Measurements from ENCODE around the gene TRIM33. TPM values are rescaled to one million over a fixed set of nuclear protein-coding genes. Genes with fewer than 3 reads are reported as not detected.

TRIM33 gene
- total and polyA plus RNA-seq, 2 donors (not counting 3 experiments of a cell fraction or from before 2014, with no cell fraction given): 10.3 to 29.1 TPM

DNA sequence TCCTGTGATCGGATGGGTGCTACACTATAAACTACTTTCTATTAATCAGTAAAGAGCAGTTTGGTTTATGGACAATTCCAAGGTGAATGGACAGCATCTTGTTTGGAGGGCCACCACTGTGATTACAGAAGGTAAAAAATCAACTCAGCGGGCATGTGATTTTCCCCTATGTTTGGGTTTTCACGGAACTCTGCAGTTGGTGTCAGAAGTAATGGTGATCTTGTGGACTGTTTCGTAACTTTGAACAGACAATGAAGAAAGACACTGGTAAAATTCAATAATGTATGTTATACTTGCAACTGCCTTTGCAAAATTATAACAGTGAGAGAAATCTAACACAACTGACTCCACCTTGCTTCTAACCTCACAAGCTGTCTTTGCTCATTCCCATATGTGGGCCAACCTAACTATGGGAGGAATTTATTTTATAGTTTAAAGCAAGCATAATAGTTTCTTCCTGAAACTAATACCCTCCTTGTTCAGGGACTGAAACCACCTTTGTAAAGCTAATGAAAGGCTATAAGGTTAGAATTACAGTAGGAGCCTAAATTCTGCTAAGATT, 53.2 kb downstream of the TRIM33 start:
- peak overlapping the region; percentile 21 for H3K27ac ChIP-seq (ENCODE audit: insufficient read depth, low read depth, low read length)
- no peaks in the 10 kb centered on the region for H3K27me3 ChIP-seq (ENCODE audit: control insufficient read depth in 2 of 2, insufficient read depth in 2 of 2, low read length in 2 of 2)
- no peak overlapping the region for H3K4me3 ChIP-seq (replicated peaks in 1 of 3; ENCODE audit: insufficient read depth in 1 of 3, low read depth in 1 of 3, low read length in 3 of 3)
- H3K36me3 ChIP-seq (ENCODE audit: control insufficient read depth in 2 of 2, extremely low read depth in 1 of 2, insufficient read depth in 2 of 2, low read length in 2 of 2): peaks cover 1 to 5% of the 10 kb centered on the region in 2 experiments
- peaks cover 5% of the 10 kb centered on the region for H3K9me3 ChIP-seq (replicated peaks; ENCODE audit: control insufficient read depth, insufficient read depth, low read length)
- peaks cover 20% of the 10 kb centered on the region for H3K4me1 ChIP-seq (ENCODE audit: control insufficient read depth, extremely low read depth, insufficient read depth, low read length)
- TF ChIP-seq EZH2 (IDR thresholded peaks at IDR 0.05; ENCODE audit: borderline replicate concordance, low read depth, low read length, severe bottlenecking): no peak
- BruUV-seq (replicated peaks): no TSS peak
- dilution Hi-C loops (cut with MboI; ENCODE audit: extremely low pct_ligation_motif_present, low sequenced_read_pairs) (no loop called here), intact Hi-C loops (cut with micrococcal nuclease) (no loop called here)
- H3K4me2 ChIP-seq (ENCODE audit: insufficient read depth, low read length): no peak overlapping the region
- H3K9me1 ChIP-seq (replicated peaks; ENCODE audit: control insufficient read depth, extremely low read depth, insufficient read depth, low read length): no peaks in the 10 kb centered on the region
- no peak overlapping the region for H3K9ac ChIP-seq (replicated peaks; ENCODE audit: extremely low read depth, insufficient read depth, low read length)
- ChIA-PET CTCF (interaction anchor here (1.1 kb wide), 1 partner anchor 10 kb away, joined by 3 read pairs; no protein-coding TSS in a partner anchor), POLR2A (no interaction called here)
- FAIRE-seq (no peak), DNase-seq (ENCODE audit: low read depth, low spot score) (no peak)
- no peak overlapping the region for H2AFZ ChIP-seq (ENCODE audit: low read depth, low read length)
- H3K79me2 ChIP-seq (ENCODE audit: control insufficient read depth, insufficient read depth, low read length): peaks cover 10% of the 10 kb centered on the region
- no peaks in the 10 kb centered on the region for H4K20me1 ChIP-seq (replicated peaks; ENCODE audit: control insufficient read depth, extremely low read depth, insufficient read depth, low read length)

DNA sequence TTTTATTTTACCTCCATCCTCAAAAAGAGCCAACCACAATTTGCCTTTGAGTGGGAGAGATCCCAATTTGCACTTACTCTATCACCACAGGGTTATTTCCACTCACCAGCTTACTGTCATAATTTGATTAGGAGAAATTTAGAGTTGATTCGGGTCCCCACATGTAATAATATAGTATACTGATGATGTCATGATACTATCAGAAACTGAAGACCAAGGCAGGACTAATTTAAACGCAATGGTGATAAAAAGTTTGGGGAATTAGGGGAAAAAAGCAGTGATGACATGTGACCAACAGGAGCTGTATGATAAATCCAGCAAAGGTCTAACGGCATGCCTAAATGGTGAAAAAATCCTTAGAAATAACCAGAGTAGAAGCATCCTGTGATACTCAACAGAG, 54.4 kb downstream of the TRIM33 start:
- no peak overlapping the region for H3K27ac ChIP-seq (ENCODE audit: insufficient read depth, low read depth, low read length)
- intact Hi-C loops (cut with micrococcal nuclease) (no loop called here), dilution Hi-C loops (cut with MboI; ENCODE audit: extremely low pct_ligation_motif_present, low sequenced_read_pairs) (no loop called here)
- DNase-seq (ENCODE audit: low read depth, low spot score) (no peak), FAIRE-seq (no peak)
- no peaks in the 10 kb centered on the region for H3K27me3 ChIP-seq (ENCODE audit: control insufficient read depth in 2 of 2, insufficient read depth in 2 of 2, low read length in 2 of 2)
- peaks cover 5% of the 10 kb centered on the region for H3K9me3 ChIP-seq (replicated peaks; ENCODE audit: control insufficient read depth, insufficient read depth, low read length)
- H2AFZ ChIP-seq (ENCODE audit: low read depth, low read length): no peak overlapping the region
- TF ChIP-seq POLR2AphosphoS5 (IDR thresholded peaks at IDR 0.05; ENCODE audit: insufficient read depth, low read depth, low read length) (no peak), POLR2A (IDR thresholded peaks at IDR 0.05; ENCODE audit: low read depth, low read length) (no peak), GATA2 (IDR thresholded peaks at IDR 0.05; ENCODE audit: insufficient read depth, insufficient read length, low read depth, low read length) (no peak), MYC (IDR thresholded peaks at IDR 0.05; ENCODE audit: low read depth, low read length) (no peak), EZH2 (IDR thresholded peaks at IDR 0.05; ENCODE audit: borderline replicate concordance, low read depth, low read length, severe bottlenecking) (no peak)
- TF ChIP-seq, protein P1, sequence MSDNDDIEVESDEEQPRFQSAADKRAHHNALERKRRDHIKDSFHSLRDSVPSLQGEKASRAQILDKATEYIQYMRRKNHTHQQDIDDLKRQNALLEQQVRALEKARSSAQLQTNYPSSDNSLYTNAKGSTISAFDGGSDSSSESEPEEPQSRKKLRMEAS (IDR thresholded peaks at IDR 0.05; ENCODE audit: insufficient read depth, insufficient read length): no peak
- no peaks in the 10 kb centered on the region for H3K9me1 ChIP-seq (replicated peaks; ENCODE audit: control insufficient read depth, extremely low read depth, insufficient read depth, low read length)
- H3K4me1 ChIP-seq (ENCODE audit: control insufficient read depth, extremely low read depth, insufficient read depth, low read length): peaks cover 20% of the 10 kb centered on the region
- no peaks in the 10 kb centered on the region for H4K20me1 ChIP-seq (replicated peaks; ENCODE audit: control insufficient read depth, extremely low read depth, insufficient read depth, low read length)
- peaks cover 11% of the 10 kb centered on the region for H3K79me2 ChIP-seq (ENCODE audit: control insufficient read depth, insufficient read depth, low read length)
- BruUV-seq (replicated peaks): no TSS peak
- no peak overlapping the region for H3K4me2 ChIP-seq (ENCODE audit: insufficient read depth, low read length)
- peaks cover 1 to 5% of the 10 kb centered on the region in 2 experiments for H3K36me3 ChIP-seq (ENCODE audit: control insufficient read depth in 2 of 2, extremely low read depth in 1 of 2, insufficient read depth in 2 of 2, low read length in 2 of 2)
- ChIA-PET CTCF (no interaction called here), POLR2A (no interaction called here)
- no peak overlapping the region for H3K4me3 ChIP-seq (replicated peaks in 1 of 3; ENCODE audit: insufficient read depth in 1 of 3, low read depth in 1 of 3, low read length in 3 of 3)
- no peak overlapping the region for H3K9ac ChIP-seq (replicated peaks; ENCODE audit: extremely low read depth, insufficient read depth, low read length)

Measured in endothelial cell of umbilical vein (primary cell).